KMS-11 (cell line): ENCODE results near the gene ZBTB7C.

Experiments
- H2AFZ ChIP-seq: fragments of 200-600 bp; sonication (generic); 2 replicates; pipeline ENCODE4 v1.6.1; 2016; ENCODE audit warnings: antibody characterized with exemption, mixed run types, low read depth
- H3K27ac ChIP-seq: fragments of 200-600 bp; sonication (generic); 2 replicates; pipeline ENCODE4 v1.6.1; 2016; ENCODE audit warnings: mild to moderate bottlenecking, mixed run types
- H3K27me3 ChIP-seq: fragments of 200-600 bp; sonication (generic); 2 replicates; pipeline ENCODE4 v1.6.1; 2017; ENCODE audit warnings: mild to moderate bottlenecking, low read depth, mixed run types, moderate library complexity; ENCODE audit not compliant: insufficient read depth
- H3K36me3 ChIP-seq: fragments of 200-600 bp; sonication (generic); 2 replicates; pipeline ENCODE4 v1.6.1; 2017; ENCODE audit warnings: mild to moderate bottlenecking, mixed run types; ENCODE audit not compliant: insufficient read depth
- H3K4me1 ChIP-seq: fragments of 200-600 bp; sonication (generic); 2 replicates; pipeline ENCODE4 v1.6.1; 2016; ENCODE audit warnings: mild to moderate bottlenecking, low read depth, mixed run types; ENCODE audit not compliant: poor library complexity, severe bottlenecking
- H3K4me2 ChIP-seq: fragments of 200-600 bp; sonication (generic); 2 replicates; pipeline ENCODE4 v1.7.0; 2016; ENCODE audit warnings: mild to moderate bottlenecking, mixed run types
- H3K4me3 ChIP-seq: fragments of 200-600 bp; sonication (generic); IDR thresholded peaks from 2 replicates; pipeline ENCODE4 v1.6.1; 2017; ENCODE audit warnings: low read depth, low read length, mixed read lengths; ENCODE audit not compliant: insufficient read depth
- H3K79me2 ChIP-seq: fragments of 200-600 bp; sonication (generic); 2 replicates; pipeline ENCODE4 v1.6.1; 2016; ENCODE audit warnings: low read depth, mixed run types; ENCODE audit not compliant: insufficient read depth
- H3K9ac ChIP-seq: fragments of 200-600 bp; sonication (generic); 2 replicates; pipeline ENCODE4 v1.6.1; 2016; ENCODE audit warnings: mild to moderate bottlenecking, mixed run types
- H4K20me1 ChIP-seq: fragments of 200-600 bp; sonication (generic); 2 replicates; pipeline ENCODE4 v1.6.1; 2016; ENCODE audit warnings: mild to moderate bottlenecking, mixed run types; ENCODE audit not compliant: insufficient read depth
- CTCF ChIP-seq: fragments of 200-600 bp; sonication (generic); conservative IDR thresholded peaks from 2 replicates; pipeline ENCODE4 v1.6.1; 2017; ENCODE audit warnings: low read depth, mild to moderate bottlenecking, antibody characterized with exemption, low read length, moderate library complexity, mixed read lengths

ZBTB7C gene

GRCh38 chr18:48095726-48096125, 313.5 kb downstream of the ZBTB7C start:
- no peak overlapping the region for H3K4me3 ChIP-seq
- H3K9ac ChIP-seq = no peak overlapping the region
- H3K36me3 ChIP-seq = no peaks in the 10 kb centered on the region
- H3K27me3 ChIP-seq = no peaks in the 10 kb centered on the region
- H3K4me1 ChIP-seq = no peaks in the 10 kb centered on the region
- no peak overlapping the region for H3K27ac ChIP-seq
- no peak for TF ChIP-seq CTCF
- no peak overlapping the region for H3K4me2 ChIP-seq
- no peak overlapping the region for H2AFZ ChIP-seq
- no peaks in the 10 kb centered on the region for H3K79me2 ChIP-seq
- H4K20me1 ChIP-seq = no peaks in the 10 kb centered on the region

DNA sequence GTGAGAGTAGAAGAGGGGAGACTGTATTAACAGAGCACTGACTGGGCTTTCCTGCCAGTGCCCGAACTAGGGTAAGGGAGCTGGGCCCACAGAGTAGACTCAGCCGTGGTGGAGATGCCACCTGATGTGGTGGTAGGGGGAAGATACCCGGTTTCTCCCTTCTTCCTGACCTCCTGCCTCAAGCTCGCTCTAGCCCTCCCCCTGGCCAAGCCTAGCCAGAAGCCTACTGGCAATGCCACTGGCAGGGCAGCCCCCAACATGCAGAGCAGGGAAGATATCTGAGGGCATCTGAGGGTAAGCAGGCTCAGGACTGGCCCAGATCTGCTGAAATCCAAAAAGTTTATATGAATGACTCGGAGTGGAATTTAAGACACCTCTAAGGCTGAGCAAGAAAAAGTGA, 316.1 kb downstream of the ZBTB7C start:
- Histone ChIP-seq H3K4me1 (no peaks in the 10 kb centered on the region), H3K4me3 (no peak overlapping the region), H4K20me1 (no peaks in the 10 kb centered on the region), H3K9ac (no peak overlapping the region), H3K79me2 (no peaks in the 10 kb centered on the region), H3K36me3 (no peaks in the 10 kb centered on the region), H3K27me3 (no peaks in the 10 kb centered on the region), H3K4me2 (no peak overlapping the region), H3K27ac (no peak overlapping the region), H2AFZ (no peak overlapping the region)
- no peak for TF ChIP-seq CTCF

- Histone ChIP-seq H3K4me3 (no peak overlapping the region), H3K4me2 (no peak overlapping the region), H3K27me3 (no peaks in the 10 kb centered on the region), H3K27ac (no peak overlapping the region), H3K4me1 (no peaks in the 10 kb centered on the region), H3K79me2 (no peaks in the 10 kb centered on the region), H3K36me3 (no peaks in the 10 kb centered on the region), H2AFZ (no peak overlapping the region), H4K20me1 (no peaks in the 10 kb centered on the region), H3K9ac (no peak overlapping the region)
- TF ChIP-seq CTCF = no peak
Observed at GRCh38 chr18:48091869-48092497, 317.2 kb downstream of the ZBTB7C start.

DNA sequence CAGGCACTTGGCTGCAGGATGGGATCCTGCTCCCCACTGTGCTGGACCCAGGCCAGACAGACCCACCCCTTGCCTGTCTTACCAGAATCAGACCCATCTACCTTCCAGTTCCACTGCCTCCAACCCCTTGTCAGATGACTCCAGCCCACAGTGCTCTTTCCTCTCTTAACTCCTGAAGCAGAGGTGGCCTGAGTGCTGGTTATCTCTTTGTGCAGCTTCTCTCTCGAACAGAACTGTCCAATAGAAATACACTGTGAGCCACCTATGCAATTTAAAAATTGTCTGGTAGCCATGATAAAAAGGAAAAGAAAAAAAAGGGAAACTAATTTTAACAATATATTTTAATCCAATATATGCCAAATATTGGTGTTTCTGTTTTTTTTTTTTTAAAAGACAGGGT, 318.5 kb downstream of the ZBTB7C start:
- Histone ChIP-seq H3K79me2 (no peaks in the 10 kb centered on the region), H4K20me1 (no peaks in the 10 kb centered on the region), H3K36me3 (no peaks in the 10 kb centered on the region), H3K4me2 (no peak overlapping the region), H3K4me3 (no peak overlapping the region), H3K27me3 (no peaks in the 10 kb centered on the region), H3K9ac (no peak overlapping the region), H3K27ac (no peak overlapping the region), H2AFZ (no peak overlapping the region), H3K4me1 (no peaks in the 10 kb centered on the region)
- no peak for TF ChIP-seq CTCF
